Activated B cell treated with CpG ODN at 0.5 μM for 24 hours (primary cell): ENCODE measurements around the gene KIRREL2. TPM values are rescaled to one million over a fixed set of nuclear protein-coding genes. Genes with fewer than 3 reads are reported as not detected.
A peak's percentile ranks its signal among the peaks of the same experiment; 100 is the strongest.
"Not testable (repeated sequence)": the region's sequence is repeated elsewhere in the genome, so short reads cannot be mapped to it uniquely, and the experiment has no call there.

Experiments
- ATAC-seq: fragments of 200-7000 bp; cut with Tn5 transposase; one replicate; pipeline ENCODE4 v1.10.0; 2021; ENCODE audit warnings: low read depth, mild to moderate bottlenecking, moderate library complexity
- CTCF ChIA-PET: fragments of 350-600 bp; sonication (Branson Sonifier 250); formaldehyde crosslinking; loops from one replicate; lab custom pipeline; 2021; ENCODE audit warnings: antibody characterized with exemption; lab: Charles Lee
- POLR2A ChIA-PET: fragments of 350-600 bp; sonication (Branson Sonifier 250); formaldehyde crosslinking; loops from one replicate; lab custom pipeline; 2021; ENCODE audit warnings: antibody characterized with exemption; lab: Charles Lee
- DNase-seq: peaks from one replicate; pipeline ENCODE4 v3.0.0; 2022
- H3K27ac Mint-ChIP-seq: one replicate; pipeline ENCODE4 v1.8.0; 2020; ENCODE audit warnings: mixed read lengths
- H3K27me3 Mint-ChIP-seq: one replicate; pipeline ENCODE4 v1.8.0; 2021; ENCODE audit warnings: mixed read lengths
- H3K36me3 Mint-ChIP-seq: one replicate; pipeline ENCODE4 v1.8.0; 2021; ENCODE audit warnings: low read depth, mixed read lengths
- H3K4me1 Mint-ChIP-seq: one replicate; pipeline ENCODE4 v1.8.0; 2021; ENCODE audit warnings: mixed read lengths
- H3K4me3 Mint-ChIP-seq: one replicate; pipeline ENCODE4 v1.8.0; 2020; ENCODE audit warnings: mild to moderate bottlenecking, mixed read lengths
- H3K9me3 Mint-ChIP-seq: one replicate; pipeline ENCODE4 v1.8.0; 2020; ENCODE audit warnings: mixed read lengths
- intact Hi-C: fragments of 100-400 bp; cut with micrococcal nuclease; formaldehyde crosslinking; loops from one replicate; pipeline ENCODE4 v1.15.1; 2024
- total RNA-seq: library from RNA; stranded (reverse); gene quantifications from 2 replicates; pipeline ENCODE4 v1.2.3, GENCODE V29; 2022
- TF ChIP-seq, protein P1 (sequence below): fragments of 200-600 bp; IDR thresholded peaks from one replicate; pipeline ENCODE4 v1.8.0; 2022; ENCODE audit warnings: antibody characterized with exemption, mild to moderate bottlenecking

Gene KIRREL2
- total RNA-seq, 1 donor from 2014 or later: not detected

DNA sequence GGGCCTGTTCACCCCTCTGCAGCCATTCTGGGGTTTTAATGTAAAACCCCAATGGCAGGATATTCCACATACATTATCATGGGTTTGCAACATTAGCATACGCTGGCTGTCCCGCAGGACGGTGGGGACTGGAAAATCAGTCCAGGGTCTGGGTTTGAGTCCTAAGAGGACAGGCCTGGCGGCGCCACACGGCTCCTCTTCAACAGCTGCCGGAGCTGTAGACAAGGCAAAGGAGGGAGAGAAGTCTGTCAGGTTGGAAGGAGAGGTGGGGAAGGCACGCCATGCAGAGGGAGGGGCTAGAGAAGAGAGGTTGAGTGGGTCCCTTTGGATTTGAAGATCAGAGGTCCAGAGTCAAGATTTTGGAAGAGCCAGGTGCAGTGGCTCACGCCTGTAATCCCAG lies 31.7 kb downstream of the KIRREL2 start:
- POLR2A ChIA-PET: no interaction called here
- intact Hi-C loops: no loop called here
- H3K4me3 Mint-ChIP-seq: no peak overlapping the region
- TF ChIP-seq, protein P1, sequence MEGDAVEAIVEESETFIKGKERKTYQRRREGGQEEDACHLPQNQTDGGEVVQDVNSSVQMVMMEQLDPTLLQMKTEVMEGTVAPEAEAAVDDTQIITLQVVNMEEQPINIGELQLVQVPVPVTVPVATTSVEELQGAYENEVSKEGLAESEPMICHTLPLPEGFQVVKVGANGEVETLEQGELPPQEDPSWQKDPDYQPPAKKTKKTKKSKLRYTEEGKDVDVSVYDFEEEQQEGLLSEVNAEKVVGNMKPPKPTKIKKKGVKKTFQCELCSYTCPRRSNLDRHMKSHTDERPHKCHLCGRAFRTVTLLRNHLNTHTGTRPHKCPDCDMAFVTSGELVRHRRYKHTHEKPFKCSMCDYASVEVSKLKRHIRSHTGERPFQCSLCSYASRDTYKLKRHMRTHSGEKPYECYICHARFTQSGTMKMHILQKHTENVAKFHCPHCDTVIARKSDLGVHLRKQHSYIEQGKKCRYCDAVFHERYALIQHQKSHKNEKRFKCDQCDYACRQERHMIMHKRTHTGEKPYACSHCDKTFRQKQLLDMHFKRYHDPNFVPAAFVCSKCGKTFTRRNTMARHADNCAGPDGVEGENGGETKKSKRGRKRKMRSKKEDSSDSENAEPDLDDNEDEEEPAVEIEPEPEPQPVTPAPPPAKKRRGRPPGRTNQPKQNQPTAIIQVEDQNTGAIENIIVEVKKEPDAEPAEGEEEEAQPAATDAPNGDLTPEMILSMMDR: no peak
- ATAC-seq (no peak), DNase-seq (no peak)
- H3K9me3 Mint-ChIP-seq: no peaks in the 10 kb centered on the region
- no peaks in the 10 kb centered on the region for H3K27me3 Mint-ChIP-seq
- no peak overlapping the region for H3K27ac Mint-ChIP-seq
- peaks cover 73% of the 10 kb centered on the region for H3K36me3 Mint-ChIP-seq
- CTCF ChIA-PET: no interaction called here
- H3K4me1 Mint-ChIP-seq: peaks cover 16% of the 10 kb centered on the region

DNA sequence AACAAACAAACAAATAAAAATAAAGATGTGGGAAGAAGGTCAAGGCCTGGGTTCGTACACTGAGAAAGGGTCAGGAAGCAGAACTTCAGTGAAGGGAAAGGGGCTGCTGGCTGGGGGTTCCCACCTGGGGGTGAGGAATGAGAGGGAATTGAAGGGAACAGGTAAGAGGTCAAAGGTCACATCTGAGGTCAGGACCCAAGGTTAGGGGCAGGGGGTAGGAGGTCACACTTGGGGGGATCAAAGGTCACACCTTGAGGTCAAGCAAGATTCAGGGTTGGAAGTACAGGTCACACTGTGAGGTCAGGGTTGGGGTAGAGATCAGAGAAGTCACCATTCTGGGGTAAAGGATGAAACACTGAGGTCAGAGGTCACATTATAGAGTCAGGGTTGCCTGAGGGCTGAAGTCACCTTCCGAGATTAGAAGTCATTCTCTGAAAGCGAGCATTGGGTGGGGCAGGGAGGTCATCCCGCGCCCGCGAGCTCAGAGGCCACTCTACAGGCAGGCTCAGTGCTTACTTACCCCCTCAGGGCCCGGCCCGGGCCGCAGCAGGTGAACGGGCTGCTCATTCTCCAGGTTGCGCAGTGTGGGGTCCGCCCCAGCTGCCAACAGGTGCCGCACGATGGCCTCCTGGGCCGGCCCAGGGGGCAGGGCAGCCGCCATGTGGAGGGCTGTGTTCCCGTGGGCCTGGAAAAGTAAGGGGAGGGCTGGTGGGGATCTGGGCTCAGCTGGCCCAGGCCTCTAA lies 32.8 kb downstream of the KIRREL2 start:
- H3K4me3 Mint-ChIP-seq: no peak overlapping the region
- peak overlapping the region; percentile 61 for H3K27ac Mint-ChIP-seq
- intact Hi-C loops: no loop called here
- TF ChIP-seq, protein P1: no peak
- CTCF ChIA-PET: no interaction called here
- POLR2A ChIA-PET: no interaction called here
- H3K36me3 Mint-ChIP-seq: peaks cover 84% of the 10 kb centered on the region
- H3K4me1 Mint-ChIP-seq: peaks cover 15% of the 10 kb centered on the region
- DNase-seq (no peak), ATAC-seq (no peak)
- no peaks in the 10 kb centered on the region for H3K27me3 Mint-ChIP-seq
- no peaks in the 10 kb centered on the region for H3K9me3 Mint-ChIP-seq

DNA sequence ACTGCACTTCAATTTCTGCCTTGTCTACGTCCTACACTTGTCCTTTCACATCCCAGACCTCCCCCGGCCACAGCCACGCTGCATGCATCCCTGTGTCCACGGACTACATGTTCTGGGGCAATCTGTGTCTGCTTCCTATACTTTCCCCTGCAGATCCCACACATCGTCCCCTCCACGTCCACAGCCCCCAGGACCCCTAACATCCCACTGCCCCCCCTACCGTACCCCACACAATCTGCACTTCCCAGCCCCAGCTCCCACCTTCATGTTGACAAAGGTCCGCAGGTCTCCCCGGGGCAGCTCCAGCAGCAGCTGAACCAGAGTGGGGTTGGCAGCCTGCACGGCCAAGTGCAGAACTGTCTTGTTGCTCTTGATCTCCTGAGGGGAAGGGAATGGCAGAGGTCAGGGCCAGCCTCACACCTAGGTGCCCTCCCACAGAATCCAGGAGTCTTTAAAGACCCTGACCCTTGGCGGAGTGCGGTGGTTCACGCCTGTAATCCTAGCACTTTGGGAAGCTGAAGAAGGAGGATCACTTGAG lies 33.5 kb downstream of the KIRREL2 start:
- H3K4me3 Mint-ChIP-seq: no peak overlapping the region
- no peak overlapping the region for H3K27ac Mint-ChIP-seq
- CTCF ChIA-PET: no interaction called here
- POLR2A ChIA-PET: interaction anchor here (1.0 kb wide), 1 partner anchor 38 kb away, joined by 3 read pairs; no protein-coding TSS in a partner anchor
- peaks cover 89% of the 10 kb centered on the region for H3K36me3 Mint-ChIP-seq
- no peaks in the 10 kb centered on the region for H3K27me3 Mint-ChIP-seq
- no peak for DNase-seq
- TF ChIP-seq, protein P1: no peak
- intact Hi-C loops: no loop called here
- no peak for ATAC-seq
- H3K9me3 Mint-ChIP-seq: no peaks in the 10 kb centered on the region
- H3K4me1 Mint-ChIP-seq: peaks cover 14% of the 10 kb centered on the region

DNA sequence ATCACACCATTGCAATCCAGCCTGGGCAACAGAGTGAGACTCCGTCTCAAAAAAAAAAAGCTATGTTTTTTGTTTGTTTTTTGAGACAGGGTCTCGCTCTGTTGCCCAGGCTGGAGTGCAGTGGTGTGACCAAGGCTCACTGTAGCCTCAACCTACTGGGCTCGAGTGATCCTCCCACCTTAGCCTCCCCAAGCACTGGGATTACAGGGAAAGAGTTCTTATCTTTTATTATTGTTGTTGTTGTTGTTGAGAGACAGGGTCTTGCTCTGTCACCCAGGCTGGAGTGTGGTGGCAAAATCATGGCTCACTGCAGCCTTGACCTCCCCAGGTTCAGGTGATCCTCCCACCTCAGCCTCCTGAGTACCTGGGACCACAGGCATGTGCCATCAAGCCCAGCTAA lies 35.1 kb downstream of the KIRREL2 start:
- Mint-ChIP-seq H3K36me3 (peaks cover 88% of the 10 kb centered on the region), H3K4me1 (peaks cover 23% of the 10 kb centered on the region)
- DNase-seq, H3K27me3 Mint-ChIP-seq, H3K4me3 Mint-ChIP-seq, ATAC-seq, intact Hi-C loops, H3K9me3 Mint-ChIP-seq, H3K27ac Mint-ChIP-seq: not testable (repeated sequence)
- POLR2A ChIA-PET: interaction anchor here (0.9 to 1.8 kb wide), 5 partner anchors 9 to 40 kb away, joined by 3 to 9 read pairs (median 5); no protein-coding TSS in a partner anchor
- CTCF ChIA-PET: interaction anchor here (0.7 to 0.8 kb wide), 2 partner anchors 9 to 39 kb away, joined by 3 to 4 read pairs; no protein-coding TSS in a partner anchor

DNA sequence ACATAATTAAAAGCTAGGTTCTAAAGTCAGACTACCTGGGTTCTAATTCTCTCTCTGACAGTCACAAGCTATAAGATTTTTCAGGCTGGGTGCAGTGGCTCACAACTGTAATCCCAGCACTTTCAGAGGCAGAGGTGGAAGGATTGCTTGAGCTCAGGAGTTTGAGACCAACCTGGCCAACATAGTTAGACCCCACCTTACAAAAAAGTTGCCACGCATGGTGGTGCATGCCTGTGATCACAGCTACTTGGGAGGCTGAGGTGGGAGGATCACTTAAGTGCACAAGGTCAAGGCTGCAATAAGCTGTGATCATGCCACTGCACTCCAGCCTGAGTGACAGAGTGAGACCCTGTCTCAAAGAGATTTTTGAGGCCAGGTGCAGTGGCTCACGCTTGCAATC lies 37.6 kb downstream of the KIRREL2 start:
- H3K4me1 Mint-ChIP-seq: peaks cover 44% of the 10 kb centered on the region
- ATAC-seq (no peak), DNase-seq (no peak)
- intact Hi-C loops: no loop called here
- no peak overlapping the region for H3K27ac Mint-ChIP-seq
- H3K36me3 Mint-ChIP-seq: peaks cover 83% of the 10 kb centered on the region
- CTCF ChIA-PET: interaction anchor here (0.6 to 1.2 kb wide), 3 partner anchors 11 to 207 kb away, joined by 3 read pairs; no protein-coding TSS in a partner anchor
- no peak overlapping the region for H3K4me3 Mint-ChIP-seq
- POLR2A ChIA-PET: interaction anchor here (0.5 to 2.2 kb wide), 5 partner anchors 9 to 248 kb away, joined by 3 to 6 read pairs (median 4); no protein-coding TSS in a partner anchor
- TF ChIP-seq, protein P1: no peak
- H3K27me3 Mint-ChIP-seq: no peaks in the 10 kb centered on the region
- no peaks in the 10 kb centered on the region for H3K9me3 Mint-ChIP-seq
